Activated naive CD4-positive, alpha-beta T cell treated with anti-CD3 and anti-CD28 coated beads, Interleukin-2, amount 50 U/mL, for 72 hours (primary cell): ENCODE measurements around the gene DAB1. TPM values are rescaled to one million over a fixed set of nuclear protein-coding genes. Genes with fewer than 3 reads are reported as not detected.

Source experiments
- ATAC-seq, 2 donors: fragments of 150-1000 bp; cut with Tn5 transposase; 2 replicates each; pipeline ENCODE4 v1.10.0; 2021; ENCODE audit warnings: mild to moderate bottlenecking in 2 of 2, moderate library complexity in 2 of 2
- DNase-seq, 2 donors: peaks; one replicate each; pipeline ENCODE4 v3.0.0; 2021 to 2022; ENCODE audit warnings: low spot score in 2 of 2
- H3K27ac Mint-ChIP-seq, 2 donors: one replicate each; pipeline ENCODE4 v1.8.0; 2022; ENCODE audit warnings: mild to moderate bottlenecking in 2 of 2, mixed read lengths in 2 of 2
- H3K36me3 Mint-ChIP-seq, 2 donors: one replicate each; pipeline ENCODE4 v1.8.0; 2022; ENCODE audit warnings: mixed read lengths in 2 of 2
- H3K9me3 Mint-ChIP-seq, 2 donors: one replicate each; pipeline ENCODE4 v1.8.0; 2022; ENCODE audit warnings: mixed read lengths in 2 of 2
- total RNA-seq, 2 donors: library from RNA; stranded (reverse); gene quantifications; one replicate each; pipeline ENCODE4 v1.2.3, GENCODE V29; 2022

DAB1 gene
- total RNA-seq, 2 donors from 2014 or later = 0.14 TPM; not detected in 1

DNA sequence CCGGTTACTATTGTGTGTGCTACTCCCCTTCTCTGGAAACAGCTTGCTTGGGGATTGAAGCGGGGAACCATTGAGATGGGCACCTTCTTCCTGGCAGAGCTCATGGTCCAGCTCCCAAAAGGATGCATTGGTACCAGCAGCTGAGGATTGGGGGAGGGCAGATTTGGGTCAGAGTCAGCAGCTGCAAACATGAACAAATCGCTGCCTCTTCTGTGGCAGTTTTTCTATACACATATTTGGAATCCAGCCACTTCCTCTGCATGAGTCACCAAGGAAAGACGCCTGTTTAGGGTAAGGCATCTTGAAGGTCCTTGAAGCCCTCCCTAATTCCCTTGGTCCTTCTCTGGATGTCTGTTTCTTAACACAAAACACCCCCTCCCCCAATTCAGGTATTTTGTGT, 104.7 kb downstream of the DAB1 start:
- no peak for ATAC-seq
- H3K36me3 Mint-ChIP-seq = peaks cover 0 to 4% of the 10 kb centered on the region in 2 donors
- H3K9me3 Mint-ChIP-seq = peaks cover 0 to 3% of the 10 kb centered on the region in 2 donors

DNA sequence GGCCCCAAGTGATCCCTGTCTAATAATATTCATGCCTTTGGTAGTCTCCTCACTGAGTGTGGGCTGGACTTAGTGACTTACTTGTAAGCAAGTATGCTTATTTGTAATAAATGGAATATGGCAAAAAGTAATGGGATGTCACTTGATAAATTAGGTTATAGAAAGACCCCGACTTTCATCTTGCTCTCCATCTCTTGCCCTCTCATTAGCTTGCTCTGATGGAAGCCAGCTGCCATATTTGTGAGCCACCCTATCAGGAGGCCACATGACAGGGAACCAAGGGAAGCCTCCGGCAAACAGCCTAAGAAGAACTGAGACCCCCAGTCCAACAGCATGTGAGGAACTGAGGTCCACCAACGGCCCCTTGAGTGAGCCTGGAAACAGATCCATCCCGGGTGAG, 107.0 kb downstream of the DAB1 start:
- no peak for DNase-seq
- ATAC-seq = no peak
- Mint-ChIP-seq H3K9me3 (peaks cover 0 to 3% of the 10 kb centered on the region in 2 donors), H3K27ac (no peak overlapping the region), H3K36me3 (peaks cover 0 to 4% of the 10 kb centered on the region in 2 donors)

More for the DNA sequence above, 104.7 kb downstream of the DAB1 start:
- H3K27ac Mint-ChIP-seq = no peak overlapping the region
- no peak for DNase-seq

- DNase-seq = no peak
- Mint-ChIP-seq H3K9me3 (peaks cover 0 to 3% of the 10 kb centered on the region in 2 donors), H3K27ac (no peak overlapping the region), H3K36me3 (peaks cover 0 to 3% of the 10 kb centered on the region in 2 donors)
- no peak for ATAC-seq
Measured at GRCh38 chr1:57316291-57316690, 107.6 kb downstream of the DAB1 start.

DNA sequence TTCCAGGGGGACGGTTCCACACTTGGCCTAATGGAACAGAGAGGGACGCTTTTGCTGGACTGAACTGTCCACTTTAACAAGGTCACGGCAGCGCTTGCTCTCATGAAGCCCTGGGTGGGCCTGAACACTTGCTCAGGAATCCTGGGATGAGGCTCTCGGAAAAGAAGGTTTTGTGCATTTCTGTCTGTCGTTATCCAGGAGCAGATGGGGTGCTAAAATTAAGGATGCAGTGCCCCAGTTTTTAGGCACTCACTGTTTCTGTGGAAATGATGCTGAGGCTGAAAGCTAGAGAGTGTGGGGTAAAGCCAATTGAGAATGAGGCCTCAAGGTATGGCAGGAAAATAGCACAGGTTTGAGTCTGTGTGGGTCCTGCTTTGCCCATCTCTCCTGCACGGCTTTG, 111.0 kb downstream of the DAB1 start:
- Mint-ChIP-seq H3K36me3 (peaks cover under 1% of the 10 kb centered on the region in 2 donors), H3K9me3 (peaks cover 1 to 3% of the 10 kb centered on the region in 2 donors), H3K27ac (no peak overlapping the region)
- ATAC-seq (no peak), DNase-seq (no peak)

- no peak overlapping the region for H3K27ac Mint-ChIP-seq
- peaks cover 6 to 10% of the 10 kb centered on the region in 2 donors for H3K36me3 Mint-ChIP-seq
- no peak for DNase-seq
- H3K9me3 Mint-ChIP-seq = peaks cover 9 to 10% of the 10 kb centered on the region in 2 donors
- no peak for ATAC-seq
Measured at GRCh38 chr1:57311411-57311810, 112.4 kb downstream of the DAB1 start.

DNA sequence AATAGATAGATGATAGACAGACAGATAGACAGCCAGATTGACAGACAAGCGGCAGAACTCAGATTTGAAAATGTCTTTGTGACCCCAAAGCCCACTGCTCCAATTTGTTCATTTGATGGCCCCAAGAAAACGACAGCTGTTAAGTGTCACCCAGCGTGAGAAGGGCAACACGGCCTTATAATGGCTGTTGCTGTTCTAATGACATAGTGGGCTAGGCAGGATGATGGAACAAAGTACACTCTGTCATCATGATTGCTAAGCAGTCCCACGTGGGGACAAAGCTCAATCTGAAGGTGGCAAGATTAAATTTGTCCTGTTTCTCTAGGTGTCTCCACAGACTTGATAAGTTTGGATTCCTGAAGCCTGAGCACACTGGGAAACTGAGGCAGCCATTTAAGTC, 112.9 kb downstream of the DAB1 start:
- no peak for ATAC-seq
- H3K36me3 Mint-ChIP-seq = peaks cover 6 to 10% of the 10 kb centered on the region in 2 donors
- no peak overlapping the region for H3K27ac Mint-ChIP-seq
- no peak for DNase-seq
- H3K9me3 Mint-ChIP-seq = peaks cover 9 to 10% of the 10 kb centered on the region in 2 donors

DNA sequence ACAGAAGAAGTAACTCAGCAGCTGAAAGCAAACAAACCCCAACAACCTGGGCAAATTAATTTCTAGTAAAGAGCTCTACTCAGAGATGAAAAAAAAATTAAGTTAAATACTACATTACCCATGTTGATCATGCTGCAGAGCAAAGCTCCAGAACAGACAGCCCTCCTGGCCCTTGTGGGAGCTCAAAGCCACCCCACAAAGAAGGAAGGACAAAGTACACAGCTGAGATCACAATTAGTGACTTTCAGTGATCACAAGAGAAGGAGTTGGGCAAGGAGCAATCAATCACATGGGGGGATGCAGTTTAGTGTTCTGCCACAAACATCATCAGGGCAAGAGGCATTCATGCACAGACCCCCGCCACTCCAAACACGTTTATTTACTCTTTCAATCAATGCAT, 114.2 kb downstream of the DAB1 start:
- no peak for ATAC-seq
- Mint-ChIP-seq H3K27ac (no peak overlapping the region), H3K9me3 (peaks cover 9 to 10% of the 10 kb centered on the region in 2 donors), H3K36me3 (peaks cover 6 to 10% of the 10 kb centered on the region in 2 donors)
- DNase-seq = no peak

DNA sequence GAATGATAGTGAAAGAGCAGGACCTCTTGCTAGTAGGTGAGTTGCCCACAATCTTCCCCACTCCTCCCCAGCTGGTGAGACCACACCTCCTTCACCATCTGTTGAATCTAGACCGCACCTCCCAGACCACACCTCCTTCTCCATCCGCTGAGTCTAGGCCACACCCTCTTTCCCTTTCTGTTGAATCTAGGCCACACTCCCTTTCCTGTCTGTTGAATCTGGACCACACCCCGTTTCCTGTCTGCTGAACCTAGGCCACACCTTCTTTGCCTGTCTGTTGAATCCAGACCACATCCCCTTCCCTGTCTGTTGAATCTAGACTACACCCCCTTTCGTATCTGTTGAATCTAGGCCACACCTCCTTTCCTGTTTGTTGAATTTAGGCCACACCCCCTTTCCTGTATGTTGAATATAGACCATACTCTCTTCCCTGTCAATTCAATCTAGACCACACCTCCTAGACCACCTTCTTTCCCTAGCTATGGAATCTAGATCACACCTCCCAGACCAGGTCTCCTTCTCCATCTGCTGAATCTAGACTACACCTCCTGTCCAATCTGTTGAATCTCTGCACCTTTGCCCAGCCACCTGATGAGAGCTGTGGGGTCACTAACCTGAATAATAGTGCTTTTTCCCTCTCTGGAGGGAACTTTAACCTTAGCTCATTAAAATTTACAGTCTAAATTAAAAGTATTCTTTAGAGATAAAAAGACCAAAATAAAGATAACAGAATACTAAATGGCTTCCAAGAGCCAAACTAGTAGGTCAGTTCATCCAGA, 116.3 kb downstream of the DAB1 start:
- peaks cover 6 to 10% of the 10 kb centered on the region in 2 donors for H3K36me3 Mint-ChIP-seq
- peaks cover 9 to 10% of the 10 kb centered on the region in 2 donors for H3K9me3 Mint-ChIP-seq
- peak; percentile 92 to 95 for ATAC-seq
- peak in 1 of 2 donors; percentile 15 for DNase-seq
- peak overlapping the region in 1 of 2 donors; percentile 37 for H3K27ac Mint-ChIP-seq

- no peak overlapping the region for H3K27ac Mint-ChIP-seq
- DNase-seq = no peak
- peaks cover 9 to 10% of the 10 kb centered on the region in 2 donors for H3K9me3 Mint-ChIP-seq
- ATAC-seq = no peak
- peaks cover 10 to 11% of the 10 kb centered on the region in 2 donors for H3K36me3 Mint-ChIP-seq
Measured at GRCh38 chr1:57304591-57304990, 119.3 kb downstream of the DAB1 start.

DNA sequence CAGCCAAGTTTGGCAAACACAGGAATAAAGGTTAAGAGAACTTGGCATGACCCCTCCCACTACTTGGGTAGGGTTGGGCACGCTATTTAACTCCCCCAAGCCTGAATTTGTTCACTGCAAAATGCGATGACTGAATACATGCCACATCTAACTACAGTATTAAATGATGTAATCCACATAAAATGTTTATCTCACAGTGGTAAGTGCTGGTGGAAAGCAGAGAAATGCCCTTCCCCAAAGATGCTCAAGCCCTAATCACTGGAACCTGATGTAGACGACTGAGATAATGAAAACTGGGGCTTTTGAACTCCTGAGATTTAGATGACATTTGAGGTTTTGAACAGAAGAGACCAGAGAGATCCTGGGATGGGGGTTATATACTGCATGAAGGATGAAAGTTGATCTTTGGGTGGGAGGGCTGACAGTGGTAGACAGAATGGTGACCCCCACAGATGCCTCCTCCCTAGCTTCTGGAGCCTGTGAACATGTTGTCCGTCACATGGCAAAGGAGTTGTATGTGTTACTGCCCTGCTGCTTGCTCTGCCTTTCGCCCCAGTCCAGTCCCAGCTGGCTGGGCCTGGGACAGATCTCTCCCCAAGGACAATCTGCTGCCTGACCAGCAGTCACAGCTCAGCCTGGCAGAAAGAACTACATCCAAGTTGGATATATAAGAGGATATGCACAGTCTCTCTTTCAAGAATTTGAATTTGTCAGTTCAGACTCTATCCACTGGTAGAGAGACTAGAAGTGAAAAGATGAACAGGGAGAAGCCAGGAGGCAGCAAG, 120.9 kb downstream of the DAB1 start:
- Mint-ChIP-seq H3K36me3 (peaks cover 10 to 11% of the 10 kb centered on the region in 2 donors), H3K27ac (no peak overlapping the region), H3K9me3 (peaks cover 9 to 10% of the 10 kb centered on the region in 2 donors)
- ATAC-seq (no peak), DNase-seq (no peak)

GRCh38 chr1:57300186-57300585, 123.7 kb downstream of the DAB1 start:
- no peaks in the 10 kb centered on the region for H3K9me3 Mint-ChIP-seq
- H3K36me3 Mint-ChIP-seq = peaks cover 0 to 5% of the 10 kb centered on the region in 2 donors
- no peak for ATAC-seq
- DNase-seq = no peak
- H3K27ac Mint-ChIP-seq = no peak overlapping the region

DNA sequence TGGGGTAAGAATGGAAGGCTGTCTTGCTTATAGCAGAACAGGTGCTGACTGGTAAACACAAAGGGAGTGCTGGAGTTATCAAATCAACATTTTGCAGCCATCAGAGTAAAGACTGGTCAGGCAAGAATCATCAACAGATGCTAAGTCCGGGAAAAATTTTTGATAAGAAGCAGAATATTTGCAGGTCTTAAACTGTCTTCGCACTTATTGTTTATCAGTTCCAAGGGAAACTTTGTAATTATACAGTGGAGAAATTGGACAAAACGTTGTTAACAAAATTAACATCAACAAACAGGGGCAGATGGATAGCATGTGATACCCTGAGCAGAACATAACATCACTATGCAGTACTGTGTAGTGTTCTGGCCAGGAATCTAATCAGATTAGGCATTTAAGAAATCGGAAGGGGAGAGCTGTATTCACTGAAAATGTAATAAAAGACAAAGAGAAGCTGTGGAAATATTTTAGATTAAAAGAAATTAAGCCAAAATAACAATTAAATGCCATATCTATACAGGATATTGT, 127.1 kb downstream of the DAB1 start:
- H3K27ac Mint-ChIP-seq = no peak overlapping the region
- H3K9me3 Mint-ChIP-seq = peaks cover 0 to 3% of the 10 kb centered on the region in 2 donors

DNA sequence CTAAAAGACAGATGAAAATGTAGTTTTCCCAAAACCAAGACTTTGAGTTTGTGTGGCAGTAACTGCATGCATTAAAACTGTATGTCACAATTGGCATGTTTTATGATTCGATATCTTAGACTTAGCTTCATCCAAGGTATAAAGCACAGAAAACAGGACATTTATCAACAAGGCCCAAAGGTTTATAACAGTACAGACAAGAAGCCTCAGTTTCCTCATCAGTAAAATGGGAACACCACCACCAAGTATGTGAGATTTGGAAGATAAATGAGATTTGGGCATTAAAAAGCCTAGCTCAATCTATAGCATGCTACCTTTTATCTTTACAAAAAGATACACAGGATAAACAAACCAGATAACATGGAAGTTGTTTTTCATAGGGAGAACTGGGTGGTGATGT, 128.5 kb downstream of the DAB1 start:
- ATAC-seq (no peak), DNase-seq (no peak)
- Mint-ChIP-seq H3K9me3 (peaks cover 0 to 3% of the 10 kb centered on the region in 2 donors), H3K36me3 (peaks cover 0 to 4% of the 10 kb centered on the region in 2 donors), H3K27ac (no peak overlapping the region)

More for the DNA sequence above, 127.1 kb downstream of the DAB1 start:
- DNase-seq (no peak), ATAC-seq (no peak)
- H3K36me3 Mint-ChIP-seq = peaks cover 0 to 6% of the 10 kb centered on the region in 2 donors

- ATAC-seq (no peak), DNase-seq (no peak)
- peaks cover 0 to 4% of the 10 kb centered on the region in 2 donors for H3K36me3 Mint-ChIP-seq
- H3K9me3 Mint-ChIP-seq = peaks cover 0 to 3% of the 10 kb centered on the region in 2 donors
- H3K27ac Mint-ChIP-seq = no peak overlapping the region
Measured at GRCh38 chr1:57294177-57294576, 129.7 kb downstream of the DAB1 start.

- Mint-ChIP-seq H3K9me3 (peaks cover 0 to 3% of the 10 kb centered on the region in 2 donors), H3K36me3 (peaks cover 0 to 4% of the 10 kb centered on the region in 2 donors), H3K27ac (no peak overlapping the region)
- no peak for DNase-seq
- no peak for ATAC-seq
Measured at GRCh38 chr1:57293214-57293613, 130.6 kb downstream of the DAB1 start.

GRCh38 chr1:57289781-57290180, 134.1 kb downstream of the DAB1 start:
- Mint-ChIP-seq H3K9me3 (peaks cover 0 to 3% of the 10 kb centered on the region in 2 donors), H3K36me3 (peaks cover 0 to 4% of the 10 kb centered on the region in 2 donors), H3K27ac (no peak overlapping the region)
- ATAC-seq (no peak), DNase-seq (no peak)

DNA sequence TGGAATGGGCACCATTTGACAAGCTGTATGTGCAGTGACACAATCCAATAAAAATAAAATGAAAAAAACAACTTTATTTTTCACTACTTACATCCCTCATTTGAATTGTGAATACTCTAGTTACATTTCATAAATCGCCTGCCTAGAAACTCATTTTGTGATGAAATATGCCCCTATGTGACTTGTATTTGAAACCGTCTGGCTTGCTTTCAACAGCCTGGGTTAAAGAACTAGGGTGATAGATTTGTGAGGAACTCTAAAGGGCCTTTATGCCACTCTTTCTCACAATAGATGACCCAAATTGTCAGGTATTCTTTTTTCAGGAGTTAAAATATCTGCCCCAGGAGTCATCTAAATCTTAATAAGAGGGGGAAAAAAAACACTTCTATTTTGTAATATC, 137.9 kb downstream of the DAB1 start:
- H3K36me3 Mint-ChIP-seq = peaks cover 0 to 5% of the 10 kb centered on the region in 2 donors
- ATAC-seq = no peak

More for the DNA sequence above, 137.9 kb downstream of the DAB1 start:
- no peak for DNase-seq
- no peaks in the 10 kb centered on the region for H3K9me3 Mint-ChIP-seq
- no peak overlapping the region for H3K27ac Mint-ChIP-seq
